HG02884 (cell line): ENCODE results near the gene SMYD2.
"Not testable (repeated sequence)": the region's sequence is repeated elsewhere in the genome, so short reads cannot be mapped to it uniquely, and the experiment has no call there.

Experiments
- ATAC-seq: cut with Tn5 transposase; IDR thresholded peaks from one replicate; pipeline ENCODE4 v1.9.1; 2021; ENCODE audit warnings: mild to moderate bottlenecking, moderate library complexity; ENCODE audit not compliant: unreplicated experiment

The SMYD2 gene

DNA sequence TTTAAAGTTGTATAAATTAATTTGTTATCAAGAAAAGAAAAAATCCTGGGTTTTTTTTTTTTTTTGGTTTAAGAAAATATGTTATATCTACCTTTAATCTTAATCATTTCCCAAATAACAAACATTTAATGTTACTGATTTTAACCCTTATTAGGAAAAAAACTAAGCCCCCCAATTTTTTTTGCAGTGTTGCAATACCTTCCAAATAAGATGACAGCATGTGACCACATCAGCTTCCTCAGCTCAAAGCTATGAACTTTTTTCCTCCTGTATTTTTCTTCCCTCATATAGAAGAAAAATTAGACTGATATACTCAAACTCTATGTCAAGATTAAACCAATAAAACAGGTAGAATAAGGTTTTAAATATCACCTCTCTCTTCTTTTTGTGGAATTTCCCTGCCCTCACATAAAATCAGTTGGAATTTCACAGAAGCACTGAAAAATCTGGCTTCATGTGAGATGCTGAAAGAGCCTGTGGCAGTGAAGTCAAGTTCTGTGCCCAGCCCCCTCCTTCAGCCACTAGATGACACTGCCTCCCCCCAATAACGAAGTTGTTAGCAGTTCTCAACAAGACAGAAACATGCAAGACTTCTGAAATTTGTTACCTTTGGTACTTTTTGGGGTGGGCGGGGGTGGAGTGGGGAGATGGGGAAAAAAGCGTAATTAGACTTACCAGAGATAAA lies 9.6 kb upstream of the SMYD2 start:
- ATAC-seq, result no peak

DNA sequence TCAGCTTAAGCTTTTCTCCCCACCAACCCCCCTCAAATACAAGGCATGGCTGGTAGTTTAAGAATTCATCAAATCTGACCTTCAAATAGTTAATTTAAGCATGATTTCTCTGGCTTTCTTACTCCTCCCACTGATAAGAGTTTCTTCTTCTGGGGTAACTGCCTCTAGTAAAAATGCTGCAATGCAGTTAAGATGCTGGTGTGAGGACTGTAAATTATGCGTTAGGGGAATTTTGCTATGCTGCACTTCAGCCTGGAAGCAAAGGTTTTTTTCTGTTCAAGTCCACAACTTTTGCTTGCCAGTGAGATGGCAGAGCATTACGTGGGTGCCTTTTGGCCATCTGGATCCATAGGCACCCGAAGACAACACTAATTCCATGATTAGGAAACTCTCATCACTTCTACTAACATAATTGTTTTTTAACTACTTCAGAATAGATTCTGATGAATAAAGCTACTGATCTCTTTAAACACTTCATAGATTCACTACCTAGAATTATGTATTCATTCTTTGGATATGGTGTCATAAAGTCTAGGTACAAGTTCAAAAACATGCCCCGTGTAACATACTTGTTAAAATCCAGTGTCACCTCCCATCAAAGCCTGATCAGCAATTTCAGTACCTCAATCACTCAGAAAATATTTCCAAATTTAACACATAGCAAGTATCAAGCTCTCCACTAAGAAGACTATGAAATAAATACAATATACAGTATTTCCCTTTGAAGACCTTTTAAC lies 8.8 kb upstream of the SMYD2 start:
- ATAC-seq, result no peak

DNA sequence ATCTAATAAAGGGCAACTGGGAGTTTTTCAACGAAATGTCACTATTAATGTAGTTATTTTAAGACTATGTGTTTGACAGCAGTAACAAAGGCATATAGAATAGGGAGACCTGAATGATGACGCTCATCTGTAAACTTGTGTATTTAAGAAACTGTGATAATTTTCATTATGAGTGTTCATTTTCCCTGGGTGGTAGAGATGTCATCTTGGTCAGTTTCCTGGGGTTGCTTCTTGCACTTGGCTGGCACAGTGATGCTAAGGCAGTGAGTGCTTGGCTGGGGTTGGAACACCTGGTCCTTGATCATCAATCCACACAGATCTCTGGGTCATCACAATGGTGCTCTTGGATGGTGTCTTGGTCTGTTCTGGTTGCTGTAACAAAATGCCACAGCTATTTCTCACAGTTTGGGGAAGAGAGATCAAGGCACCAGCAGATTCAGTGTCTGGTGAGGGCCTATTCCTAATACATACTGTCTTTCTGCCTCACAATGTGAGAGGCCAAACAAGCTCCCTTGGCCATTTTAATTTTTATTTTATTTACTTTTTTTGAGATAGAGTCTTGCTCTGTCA lies 7.9 kb upstream of the SMYD2 start:
- ATAC-seq, result no peak

DNA sequence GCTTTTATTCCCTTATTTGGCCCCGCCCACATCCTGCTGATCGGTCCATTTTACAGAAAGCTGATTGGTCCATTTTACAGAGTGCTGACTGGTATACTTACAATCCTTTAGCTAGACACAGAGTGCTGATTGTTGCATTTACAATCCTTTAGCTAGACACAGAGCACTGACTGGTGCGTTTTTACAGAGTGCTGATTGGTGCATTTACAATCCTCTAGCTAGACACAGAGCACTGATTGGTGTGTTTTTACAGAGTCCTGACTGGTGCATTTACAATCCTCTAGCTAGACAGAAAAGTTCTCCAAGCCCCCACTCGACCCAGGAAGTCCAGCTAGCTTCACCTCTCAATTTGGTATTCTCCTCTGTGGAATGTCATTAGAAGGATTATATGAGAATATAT lies 5.3 kb upstream of the SMYD2 start:
- not testable (repeated sequence) for ATAC-seq

DNA sequence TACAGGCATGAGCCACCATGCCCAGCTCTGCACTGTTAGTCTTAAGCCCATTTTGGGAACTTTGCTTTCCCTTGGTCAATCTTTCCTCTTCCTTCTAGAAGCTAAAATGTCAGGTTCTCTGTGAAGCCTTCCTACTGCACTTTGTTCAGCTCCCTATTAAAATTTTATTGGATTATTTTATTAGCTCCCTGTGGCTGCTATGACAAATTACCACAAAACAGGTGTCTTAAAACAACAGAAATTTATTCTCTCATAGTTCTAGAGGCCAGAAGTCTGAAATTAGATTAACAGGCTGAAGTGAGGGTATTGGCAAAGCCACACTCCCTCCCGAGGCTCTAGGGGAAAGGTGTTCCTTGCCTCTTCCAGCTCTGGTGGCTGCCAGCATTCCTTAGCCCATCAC lies 4.2 kb upstream of the SMYD2 start:
- ATAC-seq, result no peak

DNA sequence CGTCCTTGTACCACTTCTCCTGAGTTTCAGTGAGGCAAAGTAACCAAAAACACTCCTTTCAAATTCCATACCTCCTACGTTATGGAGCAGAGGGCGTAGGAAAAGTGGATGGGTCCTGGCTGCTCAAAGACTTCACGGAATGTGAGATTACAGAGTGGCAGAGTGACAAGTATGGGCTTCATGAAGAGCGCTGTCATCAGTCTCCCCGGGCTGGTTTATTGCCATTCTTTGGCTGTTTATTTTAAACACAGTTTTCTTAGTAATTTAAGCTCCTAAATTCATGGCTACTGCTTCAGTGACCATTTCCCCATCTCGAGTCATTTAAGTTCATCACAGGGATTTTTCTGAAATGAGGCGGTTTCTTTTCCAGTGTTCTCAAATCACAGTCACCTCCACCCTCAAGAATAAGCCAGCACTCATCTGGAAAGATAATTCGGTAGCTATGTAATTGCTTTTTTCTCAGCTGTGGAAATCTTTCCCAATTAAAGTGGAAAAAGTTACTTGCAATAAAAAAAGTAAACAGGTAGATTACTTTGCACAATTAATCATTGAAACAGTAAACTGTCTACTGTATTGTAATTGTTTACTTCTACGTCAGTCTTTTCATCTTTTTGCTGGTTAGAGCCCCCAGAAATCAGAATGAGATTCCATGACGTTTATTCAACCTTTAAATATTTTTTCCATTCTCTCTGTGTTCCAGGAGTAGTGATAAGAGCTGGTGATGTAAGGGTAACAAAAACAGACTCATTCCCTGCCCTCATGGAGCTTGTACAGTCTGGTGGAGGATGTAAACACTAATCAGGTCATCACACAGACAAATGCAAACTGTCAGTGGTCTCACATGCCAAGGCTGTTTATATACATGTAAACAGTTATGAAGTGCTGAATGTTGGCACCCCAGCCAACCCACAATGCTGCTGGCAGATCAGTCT lies 3.0 kb upstream of the SMYD2 start:
- ATAC-seq, result no peak

DNA sequence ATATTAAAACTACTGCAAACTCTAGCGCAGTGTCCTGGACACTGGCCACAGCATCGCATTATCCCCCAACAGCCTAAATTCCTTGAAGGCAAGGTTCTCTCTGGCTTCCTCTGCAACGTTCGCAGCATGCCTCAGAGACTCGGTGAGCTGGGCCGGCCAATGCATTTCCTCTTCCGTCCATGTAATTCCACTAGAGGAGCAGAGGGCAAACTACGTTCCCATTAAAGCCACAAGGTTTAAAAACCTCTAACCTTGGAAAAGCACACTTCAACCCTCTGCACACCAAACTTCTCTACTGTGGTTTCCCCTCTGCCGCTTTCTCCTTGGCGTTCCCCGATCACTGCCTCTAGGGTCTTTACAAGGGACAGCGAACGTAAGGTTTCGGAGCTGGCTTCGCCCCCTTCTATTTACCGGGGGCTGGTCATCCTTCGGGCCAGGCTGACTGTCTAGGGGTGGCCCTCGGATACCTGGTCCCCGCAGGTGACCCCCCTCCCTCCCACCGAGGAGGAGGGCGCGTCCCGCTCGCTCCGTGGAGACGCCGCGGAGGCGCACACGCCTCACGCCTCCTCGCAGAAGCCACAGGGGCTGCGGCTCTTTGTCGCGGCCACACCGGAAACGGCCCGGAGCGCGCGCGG lies 456 bp upstream of the SMYD2 start:
- peak; percentile 53 for ATAC-seq

DNA sequence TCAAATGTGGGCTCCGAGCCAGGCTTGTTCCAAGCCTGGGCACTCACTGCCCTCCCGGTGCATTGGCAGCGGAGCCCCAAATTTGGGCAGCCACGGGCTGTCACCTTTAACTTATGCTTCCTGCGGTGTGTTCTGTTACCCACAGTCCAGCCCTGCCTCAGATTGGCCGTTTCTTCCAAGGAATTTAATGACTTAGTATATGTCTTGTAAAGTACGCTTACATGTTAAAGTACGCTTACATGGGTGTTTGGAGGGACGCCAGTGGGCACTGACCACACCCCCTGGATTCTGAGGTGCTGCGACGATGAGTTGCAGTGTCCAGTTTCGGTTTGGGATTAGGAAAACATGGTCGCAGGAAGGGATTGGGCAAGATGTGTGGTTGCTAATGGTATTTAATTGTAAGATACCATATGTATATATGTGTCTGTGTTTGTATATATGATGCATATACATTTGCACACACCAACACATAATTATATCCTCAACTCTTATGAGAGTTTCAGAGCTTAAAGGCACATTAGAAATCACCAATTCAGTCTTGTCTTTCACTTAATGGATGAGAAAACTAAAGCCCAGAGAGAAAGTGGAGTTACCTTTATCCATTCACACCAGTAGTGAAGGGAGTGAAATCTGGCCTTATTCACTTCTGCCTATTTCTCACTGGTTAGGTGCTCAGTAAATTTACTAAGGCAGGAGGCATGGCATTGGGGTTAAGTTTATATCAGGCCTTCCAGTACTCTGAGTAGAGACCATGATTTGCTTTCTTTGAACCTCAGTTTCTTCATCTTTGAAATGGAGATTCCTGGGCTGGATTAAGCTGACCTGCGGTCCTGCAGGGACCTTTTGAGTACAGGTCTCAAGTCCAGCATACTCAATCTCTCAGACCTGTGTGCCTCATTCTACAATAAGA lies 1.0 kb downstream of the SMYD2 start:
- ATAC-seq, result peak; percentile 19

DNA sequence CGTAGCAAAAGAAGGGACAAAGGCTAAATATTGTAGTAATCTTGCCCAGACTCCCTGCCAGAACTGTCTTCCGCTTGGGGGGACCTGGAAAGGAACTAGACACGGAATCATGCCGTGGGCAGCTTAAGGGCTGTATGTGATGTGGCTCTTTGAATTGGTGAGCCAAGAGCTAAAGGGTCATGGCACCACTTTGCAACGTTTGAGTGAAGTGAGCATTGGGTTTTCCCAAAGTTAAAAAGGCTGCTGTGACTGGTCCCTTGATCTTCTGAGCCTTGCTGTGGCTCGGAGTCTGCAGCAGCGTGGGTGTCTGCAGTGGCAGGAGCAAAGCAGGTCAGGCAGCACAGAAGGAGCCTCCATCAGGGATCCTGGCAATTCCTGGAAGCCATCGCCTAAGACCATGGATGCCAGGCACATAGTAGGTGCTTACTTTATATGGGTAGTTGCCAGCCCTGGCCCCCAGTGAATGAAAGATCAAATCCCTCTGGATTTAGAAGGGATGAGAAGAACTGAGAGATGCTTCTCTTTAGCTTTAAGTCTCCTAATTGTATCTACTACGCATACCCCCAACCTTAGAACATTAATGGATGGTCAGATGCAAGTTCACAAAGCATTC lies 1.8 kb downstream of the SMYD2 start:
- no peak for ATAC-seq

DNA sequence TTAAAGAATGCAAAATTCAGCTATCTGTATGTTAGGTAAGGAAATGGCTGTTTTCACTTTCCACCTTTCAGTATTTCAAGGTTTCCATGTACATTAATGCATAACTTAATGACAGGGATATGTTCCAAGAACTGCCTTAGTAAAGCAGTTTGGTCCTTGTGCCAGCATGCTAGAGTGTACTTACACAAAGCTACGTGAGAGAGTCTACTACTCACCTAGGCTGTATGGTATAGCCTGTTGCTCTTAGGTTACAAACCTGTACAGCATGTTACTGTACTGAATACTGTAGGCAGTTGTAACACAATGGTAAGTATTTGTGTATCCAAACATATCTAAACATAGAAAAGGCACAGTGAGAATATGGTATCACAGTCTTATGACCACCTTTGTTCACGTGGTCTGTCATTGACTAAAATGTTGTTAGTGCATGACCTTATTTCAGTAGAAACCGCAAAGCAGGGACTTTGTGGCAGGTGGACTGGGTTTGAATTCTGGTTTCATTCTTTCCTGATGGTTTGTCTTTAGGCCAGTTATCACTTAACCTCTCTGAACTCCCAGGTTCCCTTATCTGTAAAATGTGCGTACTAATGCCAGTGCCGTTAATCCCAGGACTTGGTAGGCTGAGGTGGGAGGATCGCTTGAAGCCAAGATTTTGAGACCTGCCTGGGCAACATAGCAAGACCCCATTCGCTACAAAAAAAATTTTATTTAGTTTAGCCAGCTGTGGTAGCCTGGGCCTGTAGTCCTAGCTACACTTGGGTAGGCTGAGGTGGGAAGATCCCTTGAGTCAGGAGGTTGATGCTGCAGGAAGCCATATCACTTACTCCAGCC lies 4.9 kb downstream of the SMYD2 start:
- ATAC-seq, result no peak

DNA sequence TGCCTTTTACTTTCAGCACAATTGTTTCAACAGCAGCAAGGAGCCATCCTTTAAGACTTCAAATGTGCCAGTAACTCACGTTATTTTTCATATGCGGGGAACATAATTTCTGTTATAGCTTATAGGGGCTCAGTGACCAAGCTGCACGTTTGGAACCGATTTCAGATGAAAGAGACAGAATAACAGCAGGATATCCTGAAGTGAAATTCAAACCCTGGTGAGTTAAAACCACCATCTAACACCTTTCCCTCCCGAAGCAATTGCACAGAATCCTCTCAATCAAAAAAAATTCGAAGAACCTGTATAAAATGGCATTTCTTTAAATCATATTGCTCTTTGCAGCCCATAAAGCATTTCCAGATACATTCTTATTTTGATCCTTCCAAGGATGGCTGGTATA lies 6.9 kb downstream of the SMYD2 start:
- ATAC-seq, result no peak

DNA sequence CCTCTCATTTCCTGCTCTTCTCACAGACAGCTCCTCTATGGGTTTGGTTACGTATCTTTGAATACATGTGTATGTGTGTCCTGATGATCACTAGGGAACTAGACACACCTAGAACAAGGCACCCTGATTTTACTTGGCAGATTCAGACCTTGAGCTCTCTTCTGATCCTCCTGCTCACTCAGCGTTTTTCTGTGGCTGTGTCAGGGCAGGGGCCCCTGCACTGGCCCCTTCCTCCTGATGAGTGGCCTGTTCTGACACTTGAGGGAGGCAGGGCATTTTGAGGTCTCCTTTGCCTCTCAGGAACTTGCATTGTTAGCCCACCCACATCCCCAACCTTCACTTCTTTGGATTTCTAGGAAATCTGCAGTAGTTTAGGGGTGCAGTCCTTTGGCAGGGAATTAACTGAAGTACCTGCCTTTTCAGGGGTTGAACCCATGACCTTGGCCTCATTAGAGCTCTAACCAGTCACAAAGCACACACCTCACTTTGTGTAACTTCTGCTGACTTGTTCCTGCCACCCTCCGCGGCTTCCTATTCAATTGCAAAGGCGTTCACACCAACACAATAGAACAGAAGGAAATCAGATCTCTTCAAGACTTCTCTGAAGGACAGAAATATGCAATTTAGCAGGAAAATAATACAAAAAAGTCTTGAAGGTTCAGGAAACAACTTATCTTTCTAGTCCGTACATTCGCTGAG lies 8.8 kb downstream of the SMYD2 start:
- no peak for ATAC-seq

DNA sequence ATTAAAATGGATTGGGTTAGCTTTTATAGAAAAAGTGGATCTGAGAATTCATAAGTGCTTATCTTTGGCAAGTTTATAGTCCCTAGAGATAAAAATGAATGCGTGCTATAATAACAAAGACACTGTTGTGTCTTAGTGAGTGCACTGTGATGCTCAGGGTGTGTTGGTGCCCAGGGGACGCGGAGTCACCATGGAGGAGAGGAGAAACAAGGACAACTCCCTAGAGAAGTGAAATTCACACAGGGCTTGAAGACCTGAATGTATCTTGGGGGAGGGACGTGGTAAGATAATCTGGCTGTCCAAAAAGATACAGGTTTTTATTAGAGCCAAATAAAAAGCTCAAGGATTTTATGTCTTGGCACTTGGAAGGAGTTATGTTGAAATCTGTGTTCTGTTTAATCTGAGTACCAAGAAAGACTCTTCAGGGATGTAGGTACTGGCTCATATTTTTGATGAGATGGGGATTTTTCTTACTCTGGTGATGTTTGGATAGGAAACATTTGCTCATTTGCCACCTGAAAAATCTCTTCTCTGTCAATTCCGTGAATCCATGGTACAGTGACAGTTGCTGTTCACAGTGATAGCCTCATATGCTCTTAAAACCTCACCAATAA lies 9.6 kb downstream of the SMYD2 start:
- no peak for ATAC-seq

DNA sequence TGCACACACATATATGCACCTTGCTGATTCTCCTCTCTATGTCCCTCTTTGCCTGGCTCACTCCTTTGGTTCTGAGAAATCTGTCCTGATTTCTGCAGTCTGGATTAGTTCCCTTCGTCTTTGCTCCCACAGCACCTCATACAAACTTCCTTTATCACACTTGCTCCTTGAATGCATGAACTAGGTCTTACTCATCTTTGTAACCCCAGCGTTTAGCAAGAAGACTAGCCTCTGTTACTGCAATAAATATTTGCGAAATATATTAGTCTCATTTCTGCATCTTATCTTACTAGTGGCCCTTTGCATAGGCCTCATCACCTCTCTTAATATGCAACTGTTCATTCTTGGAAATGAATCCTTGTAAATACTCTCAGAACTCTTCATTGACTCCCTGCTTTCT lies 11.4 kb downstream of the SMYD2 start:
- no peak for ATAC-seq

DNA sequence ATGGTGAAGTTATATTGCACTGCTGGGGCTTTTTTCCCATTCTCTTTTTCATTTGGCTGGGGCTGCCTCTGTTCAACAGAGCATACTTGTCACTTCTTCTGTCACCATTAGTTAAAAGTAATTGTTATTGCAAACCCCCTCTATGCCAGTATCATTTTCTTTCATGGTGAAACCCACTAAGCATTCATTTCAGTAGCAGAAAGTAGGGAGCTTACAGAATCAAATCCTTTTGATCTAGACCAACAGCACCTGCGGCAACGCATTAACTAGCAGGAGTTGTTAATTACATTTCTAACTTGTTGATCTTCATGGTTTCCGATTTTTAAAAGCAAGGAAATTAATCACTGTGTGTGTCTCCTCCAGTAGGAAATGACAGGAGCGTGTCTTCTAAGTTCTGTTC lies 15.0 kb downstream of the SMYD2 start:
- ATAC-seq, result no peak

DNA sequence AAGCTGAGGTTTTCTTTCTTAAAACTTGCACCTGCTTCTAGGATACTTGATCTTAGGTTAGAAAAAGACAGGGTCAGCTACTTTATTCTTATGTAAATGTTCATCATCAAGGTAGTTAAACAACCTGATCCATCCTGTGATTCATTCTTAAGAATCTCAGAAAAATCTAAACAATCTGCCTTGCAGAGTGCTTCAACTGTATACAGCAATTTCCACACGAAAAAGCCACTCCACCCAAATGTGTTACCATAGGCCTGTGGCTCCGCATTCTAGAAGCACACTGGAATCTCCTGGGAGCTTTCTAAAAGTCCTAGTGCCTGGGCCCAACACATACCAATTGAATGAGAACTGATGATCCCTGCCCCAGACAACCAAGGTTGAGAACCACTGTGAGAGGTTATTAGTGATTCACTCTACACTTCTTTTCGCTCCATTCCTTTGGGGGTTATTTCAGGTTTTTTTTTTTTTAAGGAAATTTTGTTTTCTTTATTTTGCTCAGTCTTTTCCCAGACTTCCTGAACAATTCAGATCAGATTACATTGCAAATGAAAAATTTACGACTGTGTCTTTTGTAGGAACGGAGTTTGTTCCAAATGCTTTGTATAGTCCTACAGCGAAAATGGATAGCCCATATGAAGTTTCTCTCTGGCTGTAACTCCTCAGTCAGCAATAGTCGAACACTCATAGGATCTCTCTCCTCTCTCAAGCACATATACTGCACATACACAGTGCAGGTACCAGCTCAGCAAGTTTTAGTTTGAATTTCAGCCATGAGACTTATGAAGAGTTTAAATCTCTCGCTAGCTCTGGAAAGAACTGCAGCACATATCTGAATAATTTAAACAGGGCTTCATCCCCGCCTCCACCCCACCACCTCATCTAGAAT lies 16.1 kb downstream of the SMYD2 start:
- ATAC-seq, result no peak
